H1 (cell line): ENCODE data around the gene ZNF350. TPM values are rescaled to one million over a fixed set of nuclear protein-coding genes. Genes with fewer than 3 reads are reported as not detected.
A peak's percentile ranks its signal among the peaks of the same experiment; 100 is the strongest.

Experiments used
- ASH2L ChIP-seq: fragments of 200-600, 300-600 bp; sonication (generic); IDR thresholded peaks from one replicate; pipeline ENCODE4 v1.7.1; 2017; ENCODE audit warnings: low read length
- CBX8 ChIP-seq: fragments of 300-800, 300-1000 bp; sonication (generic); IDR thresholded peaks from 2 replicates; pipeline ENCODE4 v1.7.1; 2016; ENCODE audit warnings: low read depth, low read length, borderline replicate concordance
- CEBPB ChIP-seq: IDR thresholded peaks from 2 replicates; pipeline ENCODE4 v1.6.1; 2012; ENCODE audit warnings: low read depth, low read length
- GABPA ChIP-seq: IDR thresholded peaks from 2 replicates; pipeline ENCODE4 v1.6.1; 2011; ENCODE audit warnings: mild to moderate bottlenecking, low read length, moderate library complexity, borderline replicate concordance; ENCODE audit not compliant: insufficient read depth
- HDAC6 ChIP-seq: IDR thresholded peaks from one replicate; pipeline ENCODE4 v1.7.1; 2012; ENCODE audit warnings: low read depth, mild to moderate bottlenecking, inconsistent platforms, low read length, moderate library complexity
- JUND ChIP-seq: IDR thresholded peaks from 2 replicates; pipeline ENCODE4 v1.6.1; 2011; ENCODE audit warnings: mild to moderate bottlenecking, improper control_type of control experiment, low read length
- PHF8 ChIP-seq: fragments of 200-600 bp; sonication (generic); conservative IDR thresholded peaks from 2 replicates; pipeline ENCODE4 v1.7.1; 2012; ENCODE audit warnings: low read depth, mild to moderate bottlenecking, inconsistent platforms, low read length, moderate library complexity
- POU5F1 ChIP-seq: IDR thresholded peaks from 2 replicates; pipeline ENCODE4 v1.6.1; 2011; ENCODE audit warnings: low read depth, mild to moderate bottlenecking, low read length, moderate library complexity
- RNF2 ChIP-seq: fragments of 200-900, 300-1000 bp; sonication (generic); IDR thresholded peaks from 2 replicates; pipeline ENCODE4 v1.7.1; 2016; ENCODE audit warnings: borderline replicate concordance, low read depth, mild to moderate bottlenecking, antibody characterized with exemption, low read length; ENCODE audit not compliant: poor library complexity, severe bottlenecking; ENCODE audit errors: missing control alignments
- SP2 ChIP-seq: IDR thresholded peaks from 2 replicates; pipeline ENCODE4 v1.6.1; 2012; ENCODE audit warnings: mild to moderate bottlenecking, low read length, inconsistent platforms
- TAF1 ChIP-seq: IDR thresholded peaks from 2 replicates; pipeline ENCODE4 v1.6.1; 2011; ENCODE audit warnings: mild to moderate bottlenecking, low read depth, low read length
- TAF7 ChIP-seq: optimal IDR thresholded peaks from 2 replicates; pipeline ENCODE3; 2011; ENCODE audit warnings: low read depth, mild to moderate bottlenecking, inconsistent platforms, low read length, moderate library complexity, borderline replicate concordance
- YY1 ChIP-seq: IDR thresholded peaks from 2 replicates; pipeline ENCODE4 v1.6.1; 2011; ENCODE audit warnings: low read depth, mild to moderate bottlenecking, low read length
- ZNF274 ChIP-seq: IDR thresholded peaks from 2 replicates; pipeline ENCODE4 v1.7.0; 2012; ENCODE audit warnings: low read length, borderline replicate concordance; ENCODE audit errors: extremely low read depth
- polyA plus RNA-seq, 7 experiments: library from polyadenylated mRNA; depleted of rRNA in 3 of 7; stranded (reverse) in 5 of 7; unstranded in 2 of 7; fragments of >200 nt in 5 of 7; fragments of 200-250 nt in 2 of 7; gene quantifications; 1 replicate in 5 of 7; 2 replicates in 1 of 7; 4 replicates in 1 of 7; pipeline versions ENCODE4 v1.2.1 to v1.2.3, GENCODE V29; 2011 to 2013; ENCODE audit warnings: missing spikeins in 2 of 7, mixed read lengths in 2 of 7
- total RNA-seq: library from RNA; stranded (reverse); fragmentation: NEBNext Ultra II Directional; extraction: Animal tissue kit (Norgen Biotek cat#: 25700); gene quantifications from 2 replicates; pipeline ENCODE4 v1.2.1, GENCODE V29; 2021
- TF ChIP-seq, protein P1 (sequence below): IDR thresholded peaks from 2 replicates; pipeline ENCODE4 v1.6.1; 2012; ENCODE audit warnings: low read length, inconsistent platforms
- TF ChIP-seq, protein P2 (sequence below): IDR thresholded peaks from 2 replicates; pipeline ENCODE4 v1.6.1; 2011; ENCODE audit warnings: low read length, improper control_type of control experiment

The ZNF350 gene
- total and polyA plus RNA-seq, 2 of the 8 experiments (the other 6 are each of a cell fraction or from before 2014, with no cell fraction given), result 1.7 to 5.3 TPM

DNA sequence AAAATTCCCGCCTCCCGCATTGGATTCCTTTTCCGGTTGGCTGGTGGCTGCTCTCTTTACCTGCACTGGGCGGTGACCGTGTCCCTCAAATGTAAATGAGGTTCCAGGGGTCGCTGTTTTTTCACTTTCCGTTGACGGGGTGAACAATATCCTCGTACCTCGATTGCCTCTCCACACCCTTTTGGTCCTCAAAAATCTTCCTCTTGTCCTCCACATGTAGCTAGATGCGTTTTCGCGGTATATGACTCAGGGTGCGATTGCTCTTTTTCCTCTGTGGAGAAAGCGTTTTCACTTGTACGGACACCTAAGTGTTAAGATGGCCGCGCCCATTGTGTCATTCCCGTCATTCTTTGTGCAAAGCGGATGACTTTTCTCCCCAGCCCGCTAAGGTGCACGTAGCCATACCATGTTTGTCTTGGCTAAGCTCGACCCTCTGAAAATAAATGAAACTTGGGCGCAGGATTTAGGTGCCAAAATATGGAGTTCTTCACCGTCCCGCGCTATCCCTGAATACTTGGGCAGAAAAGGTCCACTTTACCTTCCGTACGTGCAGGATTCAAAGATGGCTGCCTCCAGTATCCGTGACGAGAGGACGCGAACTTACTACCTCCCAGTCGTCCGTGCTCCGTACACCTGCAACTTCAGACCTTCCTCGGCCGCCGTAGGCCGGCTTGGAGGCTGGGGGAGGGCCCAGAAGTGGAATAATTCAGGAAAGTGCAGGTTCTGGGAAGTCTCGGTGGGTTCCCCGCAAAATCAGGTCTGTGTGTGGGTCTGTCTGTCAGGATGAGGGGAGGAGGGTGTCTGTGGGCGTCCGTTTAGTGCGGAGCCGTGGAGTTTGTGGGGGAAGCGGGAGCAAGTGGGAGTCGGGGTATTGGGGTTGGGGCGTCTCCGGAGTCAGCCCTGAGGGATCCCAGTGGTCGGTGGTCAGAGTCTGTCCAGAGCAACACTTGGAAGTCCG is 59.6 kb downstream of the ZNF350 start, which contains the start of gene ZNF613 (continued):
- peak; percentile 26; the same call in 1 of the 2 replicates for TF ChIP-seq CEBPB
- TF ChIP-seq JUND, result no peak
- TF ChIP-seq RNF2, result no peak
- peak; percentile 60; the same call in 1 of the 2 replicates for TF ChIP-seq TAF1
- no peak for TF ChIP-seq HDAC6
- TF ChIP-seq CBX8, result no peak
- TF ChIP-seq, protein P1, sequence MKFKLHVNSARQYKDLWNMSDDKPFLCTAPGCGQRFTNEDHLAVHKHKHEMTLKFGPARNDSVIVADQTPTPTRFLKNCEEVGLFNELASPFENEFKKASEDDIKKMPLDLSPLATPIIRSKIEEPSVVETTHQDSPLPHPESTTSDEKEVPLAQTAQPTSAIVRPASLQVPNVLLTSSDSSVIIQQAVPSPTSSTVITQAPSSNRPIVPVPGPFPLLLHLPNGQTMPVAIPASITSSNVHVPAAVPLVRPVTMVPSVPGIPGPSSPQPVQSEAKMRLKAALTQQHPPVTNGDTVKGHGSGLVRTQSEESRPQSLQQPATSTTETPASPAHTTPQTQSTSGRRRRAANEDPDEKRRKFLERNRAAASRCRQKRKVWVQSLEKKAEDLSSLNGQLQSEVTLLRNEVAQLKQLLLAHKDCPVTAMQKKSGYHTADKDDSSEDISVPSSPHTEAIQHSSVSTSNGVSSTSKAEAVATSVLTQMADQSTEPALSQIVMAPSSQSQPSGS, result peak; percentile 80; the same call in 1 of the 2 replicates
- peak; percentile 98 for TF ChIP-seq YY1
- TF ChIP-seq POU5F1, result no peak
- TF ChIP-seq TAF7, result peak; percentile 60
- TF ChIP-seq SP2, result peak; percentile 21; the same call in 1 of the 2 replicates
- TF ChIP-seq GABPA, result 0 out of 2 replicates have a peak, but pooled peaks have one; percentile 42
- no peak for TF ChIP-seq ZNF274
- TF ChIP-seq, protein P2, sequence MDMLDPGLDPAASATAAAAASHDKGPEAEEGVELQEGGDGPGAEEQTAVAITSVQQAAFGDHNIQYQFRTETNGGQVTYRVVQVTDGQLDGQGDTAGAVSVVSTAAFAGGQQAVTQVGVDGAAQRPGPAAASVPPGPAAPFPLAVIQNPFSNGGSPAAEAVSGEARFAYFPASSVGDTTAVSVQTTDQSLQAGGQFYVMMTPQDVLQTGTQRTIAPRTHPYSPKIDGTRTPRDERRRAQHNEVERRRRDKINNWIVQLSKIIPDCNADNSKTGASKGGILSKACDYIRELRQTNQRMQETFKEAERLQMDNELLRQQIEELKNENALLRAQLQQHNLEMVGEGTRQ, result no peak
- TF ChIP-seq PHF8, result peak; percentile 68
- peak; percentile 82 for TF ChIP-seq ASH2L
